HG03103 (cell line): ENCODE data around the gene VAV2.
"Not testable (repeated sequence)": the region's sequence is repeated elsewhere in the genome, so short reads cannot be mapped to it uniquely, and the experiment has no call there.

ENCODE experiments used
- ATAC-seq: cut with Tn5 transposase; IDR thresholded peaks from one replicate; pipeline ENCODE4 v1.9.1; 2021; ENCODE audit warnings: low read depth; ENCODE audit not compliant: unreplicated experiment

Gene VAV2

GRCh38 chr9:133921866-133922265, 70.3 kb downstream of the VAV2 start:
- ATAC-seq = no peak

- no peak for ATAC-seq
Observed at GRCh38 chr9:133920471-133920870, 71.7 kb downstream of the VAV2 start.

GRCh38 chr9:133919253-133920115, 72.6 kb downstream of the VAV2 start:
- ATAC-seq = no peak

GRCh38 chr9:133918111-133918813, 73.9 kb downstream of the VAV2 start:
- no peak for ATAC-seq

- no peak for ATAC-seq
Observed at GRCh38 chr9:133917375-133917774, 74.7 kb downstream of the VAV2 start.

GRCh38 chr9:133916159-133916541, 76.0 kb downstream of the VAV2 start:
- no peak for ATAC-seq

GRCh38 chr9:133915534-133916158, 76.5 kb downstream of the VAV2 start:
- ATAC-seq = no peak

- no peak for ATAC-seq
Observed at GRCh38 chr9:133914442-133915342, 77.4 kb downstream of the VAV2 start.

GRCh38 chr9:133913571-133914369, 78.4 kb downstream of the VAV2 start:
- no peak for ATAC-seq

GRCh38 chr9:133910855-133911514, 81.1 kb downstream of the VAV2 start:
- ATAC-seq = no peak

GRCh38 chr9:133906932-133907910, 84.9 kb downstream of the VAV2 start:
- no peak for ATAC-seq

- no peak for ATAC-seq
Observed at GRCh38 chr9:133906218-133906617, 85.9 kb downstream of the VAV2 start.

GRCh38 chr9:133905493-133905892, 86.6 kb downstream of the VAV2 start:
- ATAC-seq = no peak

GRCh38 chr9:133904346-133905090, 87.6 kb downstream of the VAV2 start:
- ATAC-seq = no peak

- no peak for ATAC-seq
Observed at GRCh38 chr9:133901184-133901835, 90.8 kb downstream of the VAV2 start.

GRCh38 chr9:133897675-133898074, 94.4 kb downstream of the VAV2 start:
- no peak for ATAC-seq

- ATAC-seq = not testable (repeated sequence)
Observed at GRCh38 chr9:133896007-133896406, 96.1 kb downstream of the VAV2 start.
